Spleen (tissue), 7 donors: ENCODE measurements around the gene MSL3B.

ENCODE experiments used
- CTCF ChIP-seq, 11 experiments: fragments of 200-600 bp in 7 of 11; fragments of 450-650 bp in 4 of 11; sonication (generic) in 4 of 11; IDR thresholded peaks in 8 of 11; conservative IDR thresholded peaks in 3 of 11; 1 replicate in 7 of 11; 2 replicates in 4 of 11; pipeline versions ENCODE4 v1.4.0 to v1.8.0; 2016 to 2021; ENCODE audit warnings: antibody characterized with exemption in 11 of 11, inconsistent platforms in 4 of 11, mild to moderate bottlenecking in 1 of 11
- POLR2A ChIP-seq, 3 donors: fragments of 450-650 bp; IDR thresholded peaks; one replicate each; pipeline ENCODE4 v1.5.1; 2017; ENCODE audit warnings: antibody characterized with exemption in 3 of 3, mild to moderate bottlenecking in 1 of 3
- donor health status: DM: no; HTN: no; CAD: no; lungs with moderate emphysema.
- donor health status: DM: no; HTN: no; CAD: no.
- donor health status: DM: no; HTN: no; CAD: no.

DNA sequence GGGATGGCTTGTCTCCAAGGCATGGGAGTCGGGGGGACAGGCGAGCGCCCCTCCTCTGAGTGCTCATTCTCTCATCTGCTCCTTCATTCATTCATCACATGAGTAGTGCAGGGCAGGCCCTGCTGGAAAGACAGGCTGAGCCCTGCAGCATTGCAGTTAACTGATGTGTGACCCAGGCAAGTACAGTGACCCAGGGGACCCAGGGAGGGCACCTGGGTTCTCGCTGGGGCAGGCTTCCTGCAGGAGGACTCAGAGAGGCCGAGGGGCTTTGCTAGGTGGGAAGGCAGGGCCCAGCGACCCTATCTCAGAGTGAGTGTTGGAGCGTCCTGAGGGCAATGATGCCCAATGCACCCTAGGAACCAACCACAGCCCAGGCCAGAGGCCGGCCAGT, 44.5 kb downstream of the MSL3B start:
- TF ChIP-seq POLR2A (IDR thresholded peaks at IDR 0.05) = no peak
- no peak for TF ChIP-seq CTCF (IDR thresholded peaks at IDR 0.05 in 8 of 11, conservative IDR thresholded peaks at IDR 0.05 in 3 of 11)
